AG04449 (cell line): ENCODE results near the gene ADD3.

Source experiments
- CTCF ChIA-PET: fragments of 350-600 bp; formaldehyde crosslinking; extraction: SDS; loops from one replicate; lab custom pipeline; 2021; ENCODE audit warnings: antibody characterized with exemption; lab: Yijun Ruan, JAX
- POLR2A ChIA-PET: fragments of 400-600, 350-600 bp; formaldehyde crosslinking; extraction: SDS; loops from one replicate; lab custom pipeline; 2020; ENCODE audit warnings: antibody characterized with exemption, inconsistent platforms; lab: Yijun Ruan, JAX
- DNase-seq: peaks from one replicate; pipeline ENCODE4 v3.0.0-alpha.2; 2010; ENCODE audit warnings: low read depth, low spot score
- H3K4me3 ChIP-seq: 2 replicates; pipeline ENCODE4 v1.5.1; 2011; ENCODE audit warnings: low read depth, mild to moderate bottlenecking, control low read depth, low read length
- CTCF ChIP-seq: IDR thresholded peaks from one replicate; pipeline ENCODE4 v1.5.1; 2011; ENCODE audit warnings: mild to moderate bottlenecking, moderate library complexity, low read length, control low read depth, inconsistent platforms; ENCODE audit not compliant: insufficient read depth; ENCODE audit errors: missing control alignments

The ADD3 gene

GRCh38 chr10:110056822-110057221 is 49.0 kb downstream of the ADD3 start:
- no peak overlapping the region for H3K4me3 ChIP-seq
- ChIA-PET CTCF (interaction anchor here (0.8 to 2.0 kb wide), 4 partner anchors 11 to 173 kb away, joined by 3 to 8 read pairs (median 4); no protein-coding TSS in a partner anchor), POLR2A (no interaction called here)
- TF ChIP-seq CTCF = no peak
- DNase-seq = peak; percentile 36

- DNase-seq = no peak
- TF ChIP-seq CTCF = no peak
- POLR2A ChIA-PET = no interaction called here
- no peak overlapping the region for H3K4me3 ChIP-seq
- CTCF ChIA-PET = interaction anchor here (0.8 to 2.0 kb wide), 4 partner anchors 11 to 173 kb away, joined by 3 to 8 read pairs (median 4); no protein-coding TSS in a partner anchor
Observed at GRCh38 chr10:110057456-110057855, 49.7 kb downstream of the ADD3 start.

- ChIA-PET CTCF (interaction anchor here (1.0 to 2.0 kb wide), 6 partner anchors 15 to 174 kb away, joined by 3 to 5 read pairs (median 3); no protein-coding TSS in a partner anchor), POLR2A (no interaction called here)
- no peak for DNase-seq
- TF ChIP-seq CTCF = no peak
- no peak overlapping the region for H3K4me3 ChIP-seq
Observed at GRCh38 chr10:110058212-110058611, 50.4 kb downstream of the ADD3 start.

GRCh38 chr10:110059925-110060324 is 52.1 kb downstream of the ADD3 start:
- ChIA-PET POLR2A (no interaction called here), CTCF (interaction anchor here (0.8 kb wide), 1 partner anchor 14 kb away, joined by 3 read pairs; no protein-coding TSS in a partner anchor)
- no peak for DNase-seq
- no peak for TF ChIP-seq CTCF
- no peak overlapping the region for H3K4me3 ChIP-seq

- DNase-seq = no peak
- CTCF ChIA-PET = interaction anchor here (1.0 kb wide), 1 partner anchor 177 kb away, joined by 3 read pairs; no protein-coding TSS in a partner anchor
- POLR2A ChIA-PET = no interaction called here
- H3K4me3 ChIP-seq = no peak overlapping the region
- no peak for TF ChIP-seq CTCF
Observed at GRCh38 chr10:110061687-110062086, 53.9 kb downstream of the ADD3 start.

- DNase-seq = no peak
- ChIA-PET POLR2A (no interaction called here), CTCF (no interaction called here)
- H3K4me3 ChIP-seq = no peak overlapping the region
- no peak for TF ChIP-seq CTCF
Observed at GRCh38 chr10:110065269-110065668, 57.5 kb downstream of the ADD3 start.
